NCI-H748 (cell line): ENCODE data around the gene ACTL7B.
A peak's percentile ranks its signal among the peaks of the same experiment; 100 is the strongest.

ENCODE experiments used
- DNase-seq: peaks from one replicate; lab custom pipeline; 2025; ENCODE audit not compliant: unreplicated experiment; lab: John Stamatoyannopoulos, UW

Gene ACTL7B

DNA sequence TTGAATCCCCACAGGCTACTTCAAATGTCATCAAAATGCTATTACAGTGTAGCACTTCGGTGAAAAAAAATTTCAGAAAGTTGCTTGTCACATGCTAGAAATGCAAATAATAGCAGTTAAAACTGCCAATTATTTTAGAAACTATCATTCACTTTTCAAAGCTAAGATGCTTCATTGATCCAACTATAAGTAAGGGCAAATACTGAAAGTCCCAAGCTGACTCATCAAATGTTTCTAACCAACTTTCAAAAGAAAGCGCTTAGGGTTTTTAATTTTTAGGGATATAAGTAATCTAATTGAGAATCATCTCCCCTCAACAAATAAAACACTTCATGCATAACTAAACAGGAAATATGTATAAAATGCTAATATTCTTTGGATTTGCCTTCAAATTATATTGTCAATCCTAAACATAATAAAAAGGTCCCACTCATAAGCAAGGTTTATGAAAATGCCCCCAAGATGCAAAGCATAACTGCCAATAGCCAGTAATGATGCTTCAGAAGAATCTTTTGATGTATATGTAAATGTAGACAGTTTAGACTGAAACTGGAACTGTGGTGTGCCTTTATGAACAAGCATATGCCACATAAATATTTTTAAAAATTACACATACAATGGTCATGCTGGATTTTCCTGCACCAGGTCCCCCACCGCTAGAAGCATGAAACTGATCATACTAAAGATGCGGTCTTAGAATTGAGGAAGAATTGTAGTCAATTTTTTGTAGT lies 18.4 kb upstream of the ACTL7B start:
- no peak for DNase-seq

DNA sequence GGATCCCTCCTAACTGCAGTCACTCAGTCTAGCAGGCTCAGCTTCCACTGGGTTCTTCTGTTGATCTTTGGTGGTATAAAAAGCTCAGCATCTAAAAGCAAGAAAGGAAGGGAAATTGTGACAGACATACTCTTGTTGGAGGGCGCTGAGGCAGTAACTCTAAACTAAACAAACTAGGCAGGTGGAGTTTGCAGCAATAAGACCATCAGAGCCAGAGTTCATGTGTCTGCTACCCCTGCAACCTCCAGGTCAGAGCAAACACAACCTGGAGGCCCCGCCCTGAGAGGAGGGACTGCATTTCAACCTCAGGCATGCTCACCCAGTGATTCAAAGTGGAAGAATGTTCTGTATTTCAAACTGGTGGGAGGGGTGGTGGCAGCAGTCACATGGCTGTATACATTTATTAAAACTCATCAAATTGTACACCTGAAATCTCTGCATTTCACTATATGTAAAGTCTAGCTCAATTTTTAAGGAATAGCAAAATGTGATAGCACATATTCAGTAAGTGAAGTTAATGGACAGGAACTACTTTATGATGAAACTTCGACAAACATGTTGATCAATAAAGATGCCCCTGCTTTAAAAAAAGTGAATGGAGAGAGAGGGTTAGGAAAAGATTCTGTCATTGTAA lies 13.4 kb upstream of the ACTL7B start:
- no peak for DNase-seq

DNA sequence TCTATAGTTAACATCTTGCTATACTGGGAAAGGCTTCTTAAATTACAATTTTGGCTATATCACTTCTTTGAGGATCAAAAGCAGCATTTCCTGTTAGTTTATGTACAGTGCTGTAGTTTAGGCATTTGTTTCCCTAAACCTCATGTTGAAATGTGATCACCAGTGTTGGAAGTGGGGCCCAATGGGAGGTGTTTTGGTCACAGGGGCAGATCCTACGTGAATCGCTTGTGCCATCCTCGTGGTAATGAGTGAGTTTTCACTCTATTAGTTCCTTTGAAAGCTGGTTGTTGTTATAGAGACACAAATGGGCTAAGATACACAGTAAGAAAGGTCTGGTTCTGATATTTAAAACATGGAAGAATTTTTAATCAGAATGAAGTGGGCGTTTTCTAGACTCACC lies 12.0 kb upstream of the ACTL7B start:
- no peak for DNase-seq

DNA sequence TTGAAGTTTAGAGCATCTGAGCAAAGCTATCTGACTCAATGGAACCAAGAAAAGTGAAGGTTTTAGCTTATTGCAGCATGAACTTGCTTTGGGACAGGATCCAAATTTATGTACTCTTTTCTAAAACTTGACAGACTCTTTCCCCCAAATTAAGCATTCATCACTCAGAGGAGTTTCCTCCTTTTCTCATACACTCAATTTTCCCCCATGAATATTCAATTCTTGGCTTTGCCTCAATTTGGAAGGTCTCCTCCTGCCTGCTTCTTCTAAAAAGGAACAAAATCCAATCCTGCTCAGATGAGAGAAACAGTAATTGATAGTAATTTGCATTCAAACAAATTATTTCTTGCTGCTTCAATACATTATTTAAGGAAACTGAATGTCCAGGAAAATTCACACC lies 11.3 kb upstream of the ACTL7B start:
- no peak for DNase-seq

DNA sequence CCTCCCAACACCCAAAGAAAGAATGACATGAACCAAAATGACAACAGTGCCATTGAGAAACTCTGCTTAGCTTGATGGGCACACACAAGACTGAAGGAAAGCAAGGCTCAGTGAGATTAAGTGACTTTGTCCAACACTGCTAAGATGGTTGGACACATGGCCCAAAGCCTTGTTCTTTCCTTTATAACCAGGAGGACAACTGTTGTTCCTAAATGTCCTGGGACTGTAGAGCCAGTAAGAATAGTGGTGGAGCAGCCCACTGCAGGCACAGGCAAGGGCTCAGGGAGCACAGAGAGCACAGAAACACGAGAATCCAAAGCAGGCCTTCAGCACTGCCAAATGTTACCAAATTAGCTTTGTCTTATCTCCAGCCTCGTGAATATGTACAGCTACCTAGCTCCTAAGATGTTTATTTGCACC lies 10.2 kb upstream of the ACTL7B start:
- no peak for DNase-seq

DNA sequence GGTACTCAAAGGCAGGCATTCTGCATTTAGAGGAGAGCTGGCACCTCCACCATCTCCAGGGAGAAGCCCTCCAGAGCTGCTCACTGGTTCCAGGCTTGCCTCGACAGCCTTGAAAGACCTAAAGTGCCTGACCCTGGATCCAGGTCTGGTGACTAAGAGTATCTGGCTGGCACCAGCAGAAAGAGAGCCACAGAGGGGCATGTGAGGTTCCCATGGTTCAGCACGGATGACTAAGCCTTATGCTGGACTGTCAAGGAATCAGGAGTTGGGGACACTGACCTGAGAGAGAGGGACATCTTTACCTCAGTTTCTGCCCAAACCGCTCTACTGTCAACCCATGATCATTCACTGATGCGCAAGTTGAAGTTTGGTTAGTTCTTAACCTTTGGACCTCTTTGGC lies 9.3 kb upstream of the ACTL7B start:
- no peak for DNase-seq

DNA sequence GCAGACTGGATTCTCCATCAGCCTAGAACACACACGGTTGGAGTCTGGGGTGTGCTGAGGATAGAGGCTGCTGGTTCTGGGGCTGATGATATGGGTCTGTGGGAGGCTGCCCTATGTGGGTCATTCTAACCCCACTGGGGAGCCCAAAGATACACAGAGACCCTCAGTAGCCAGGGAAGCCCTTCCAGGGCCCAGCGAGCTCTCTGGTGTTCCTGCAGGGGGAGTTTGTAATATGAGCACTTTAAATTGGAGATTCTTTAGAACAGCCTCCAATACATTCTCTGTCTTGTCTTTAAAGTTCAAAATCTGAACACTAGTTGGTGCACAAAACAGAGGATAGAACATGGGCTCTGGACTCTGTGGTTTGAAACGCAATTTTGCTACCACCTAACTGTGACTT lies 8.7 kb upstream of the ACTL7B start:
- no peak for DNase-seq

DNA sequence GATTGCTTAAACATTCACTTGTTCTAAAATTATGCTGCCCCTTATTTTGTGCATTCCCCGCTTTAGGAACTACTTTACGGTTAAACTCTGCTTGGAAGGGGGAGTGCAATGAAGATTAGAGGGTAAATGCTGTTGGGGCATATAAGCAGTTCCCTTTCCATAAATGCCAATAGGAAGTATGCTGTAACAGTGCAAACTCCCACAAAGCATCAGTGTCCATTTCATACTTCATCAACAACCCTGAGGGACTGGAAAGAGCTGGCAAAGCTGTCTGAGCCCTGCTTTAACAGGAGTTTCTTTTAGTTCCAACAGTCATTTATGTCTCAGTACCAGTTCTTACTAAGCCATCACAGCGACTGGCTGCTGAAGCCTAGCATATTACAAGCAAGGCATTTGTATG lies 8.1 kb upstream of the ACTL7B start:
- no peak for DNase-seq

DNA sequence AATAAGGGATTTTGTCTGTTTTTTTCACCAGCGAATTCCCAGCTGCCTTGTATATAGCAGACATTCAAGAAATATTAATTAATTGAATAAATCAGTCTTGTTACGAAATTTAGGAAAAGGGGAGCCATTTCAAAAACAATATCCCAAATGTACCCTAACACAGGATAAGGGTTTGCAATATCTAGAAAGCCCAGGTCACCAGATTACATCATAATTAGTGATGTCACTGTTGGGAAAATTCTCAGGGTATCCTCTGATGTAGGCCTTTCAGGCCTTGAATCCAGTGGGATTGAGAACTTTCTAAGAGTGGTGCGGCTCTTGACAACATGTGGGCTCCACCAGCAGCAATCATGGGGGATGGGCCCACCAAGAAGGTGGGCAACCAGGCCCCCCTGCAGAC lies 6.2 kb upstream of the ACTL7B start, which contains the start of gene ACTL7A:
Gene ACTL7A (plus strand): TSS at position 270 of the 400 bp plus-strand sequence. CDS start 57 bp downstream, at position 327.
- DNase-seq = no peak

DNA sequence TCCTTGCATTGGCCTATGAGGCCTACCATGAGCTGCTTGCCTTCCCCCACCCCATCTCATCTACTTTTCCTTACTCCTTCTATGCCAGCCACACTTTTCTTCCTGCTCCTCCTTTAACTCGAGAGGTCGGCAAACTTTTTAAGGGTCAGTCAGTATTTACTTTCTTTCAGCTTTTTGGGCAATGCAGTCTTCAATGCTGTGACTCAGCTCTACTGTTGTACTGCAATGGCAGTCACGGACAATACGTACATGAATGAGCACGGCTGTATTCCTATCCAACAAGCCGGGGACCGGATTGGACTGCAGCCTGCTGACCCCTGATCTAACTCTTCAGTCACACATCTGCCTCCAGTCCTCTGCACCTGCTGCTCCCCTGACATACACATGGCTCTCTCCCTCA lies 5.7 kb upstream of the ACTL7B start:
- DNase-seq = peak; percentile 21

DNA sequence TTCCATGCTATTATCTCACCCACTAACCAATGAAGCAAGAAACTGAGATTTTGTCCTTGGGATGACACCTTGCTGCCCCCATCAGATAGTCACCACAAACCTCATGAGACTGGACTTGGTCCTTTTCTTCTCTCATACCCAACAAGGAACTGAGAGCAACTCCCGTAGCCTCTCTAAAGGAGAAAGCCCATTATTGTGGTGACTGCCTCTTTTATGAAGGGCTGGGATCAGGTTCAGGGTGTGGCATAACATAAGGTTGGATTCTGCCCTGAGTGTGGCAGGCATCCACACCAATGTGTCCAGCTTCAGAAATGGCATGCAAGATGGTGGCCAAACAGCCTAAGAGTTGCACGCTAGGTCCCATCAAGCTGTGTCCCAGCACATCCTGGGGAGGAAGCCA lies 5.0 kb upstream of the ACTL7B start:
- peak; percentile 46 for DNase-seq

DNA sequence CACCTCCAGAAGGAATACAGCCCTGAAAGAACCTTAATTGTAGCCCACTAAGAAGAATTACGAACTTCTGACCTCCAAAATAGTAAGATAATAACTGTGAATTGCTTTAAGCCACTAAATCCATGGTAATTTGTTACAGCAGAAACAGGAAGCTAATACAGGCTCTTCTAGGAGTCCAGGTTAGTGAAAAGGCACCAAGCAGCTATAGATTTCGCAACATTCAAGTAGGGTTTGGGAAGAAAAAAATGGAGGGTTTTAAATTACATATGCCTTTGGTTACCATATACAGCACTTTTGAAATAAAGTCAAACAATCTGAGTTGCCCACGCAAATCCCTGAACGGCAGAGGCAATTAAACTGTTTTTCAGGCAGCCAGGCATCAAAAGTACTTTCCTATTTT lies 4.6 kb upstream of the ACTL7B start:
- no peak for DNase-seq

DNA sequence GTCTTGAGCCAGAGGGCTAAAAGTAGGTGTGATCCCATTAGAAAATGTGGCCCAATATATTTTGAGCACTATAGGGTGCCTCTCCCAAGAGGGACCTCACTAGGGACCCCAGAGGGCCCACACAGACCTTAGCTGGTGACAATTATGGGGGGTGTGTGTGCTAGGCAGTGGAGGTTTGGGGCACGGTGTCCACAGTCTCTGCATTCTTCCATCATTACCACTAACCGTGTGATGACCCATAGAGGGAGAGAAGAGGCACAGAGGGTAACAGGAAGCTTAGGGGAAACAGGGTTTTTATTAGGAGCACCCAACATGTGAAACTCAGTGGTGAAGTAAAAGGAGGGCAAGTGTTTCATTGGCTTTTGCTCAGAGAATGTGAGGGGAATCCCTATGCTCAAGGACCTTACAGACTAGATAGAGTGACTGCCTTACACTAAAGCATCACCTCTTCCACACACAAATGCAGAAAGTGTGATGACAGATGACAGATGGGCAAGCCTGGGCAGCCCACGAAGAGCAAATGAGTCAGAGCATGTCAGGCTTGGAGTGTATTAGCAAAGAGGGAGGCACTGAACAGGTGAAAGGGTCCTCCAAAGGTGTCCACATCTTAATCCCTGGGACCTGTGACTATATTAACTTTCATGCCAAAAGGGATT lies 3.8 kb upstream of the ACTL7B start:
- no peak for DNase-seq

DNA sequence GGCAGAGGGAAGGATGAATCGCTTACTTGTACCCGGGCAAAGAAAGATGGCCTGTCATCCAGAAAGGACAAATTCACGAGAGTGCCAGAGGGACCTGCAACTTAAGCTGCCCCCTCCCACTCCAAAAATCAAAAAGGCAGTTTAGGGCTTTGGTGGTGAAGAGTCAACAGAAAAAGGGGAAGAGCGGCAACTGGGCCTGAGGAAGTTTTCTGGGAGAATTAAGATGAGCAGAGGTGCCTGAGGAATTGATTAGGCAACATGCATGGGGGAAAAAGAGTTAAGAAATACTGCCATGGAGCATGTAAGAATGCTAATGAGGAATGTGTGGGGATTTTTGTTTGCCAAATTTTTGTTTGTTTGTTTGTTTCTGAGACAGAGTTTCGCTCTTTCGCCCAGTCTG lies 1.8 kb upstream of the ACTL7B start:
- DNase-seq = no peak

DNA sequence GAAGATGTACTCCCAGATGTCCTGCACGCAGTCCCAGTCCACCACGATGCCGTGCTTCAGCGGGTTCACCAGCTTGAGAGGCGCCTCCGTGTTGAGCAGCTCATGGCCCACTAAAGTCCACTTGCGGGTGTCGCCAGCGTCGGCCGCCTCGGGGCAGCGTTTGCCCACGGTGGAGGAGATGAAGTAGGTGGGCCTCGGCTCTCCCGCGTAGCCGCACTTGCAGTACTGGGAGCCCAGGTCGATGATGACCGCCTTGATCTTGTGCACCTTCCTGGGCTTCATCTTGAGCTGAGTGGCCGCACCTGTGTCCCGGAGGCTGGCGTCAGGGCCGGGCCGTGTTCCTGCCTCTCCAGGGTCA lies 278 bp downstream of the ACTL7B start:
- no peak for DNase-seq

DNA sequence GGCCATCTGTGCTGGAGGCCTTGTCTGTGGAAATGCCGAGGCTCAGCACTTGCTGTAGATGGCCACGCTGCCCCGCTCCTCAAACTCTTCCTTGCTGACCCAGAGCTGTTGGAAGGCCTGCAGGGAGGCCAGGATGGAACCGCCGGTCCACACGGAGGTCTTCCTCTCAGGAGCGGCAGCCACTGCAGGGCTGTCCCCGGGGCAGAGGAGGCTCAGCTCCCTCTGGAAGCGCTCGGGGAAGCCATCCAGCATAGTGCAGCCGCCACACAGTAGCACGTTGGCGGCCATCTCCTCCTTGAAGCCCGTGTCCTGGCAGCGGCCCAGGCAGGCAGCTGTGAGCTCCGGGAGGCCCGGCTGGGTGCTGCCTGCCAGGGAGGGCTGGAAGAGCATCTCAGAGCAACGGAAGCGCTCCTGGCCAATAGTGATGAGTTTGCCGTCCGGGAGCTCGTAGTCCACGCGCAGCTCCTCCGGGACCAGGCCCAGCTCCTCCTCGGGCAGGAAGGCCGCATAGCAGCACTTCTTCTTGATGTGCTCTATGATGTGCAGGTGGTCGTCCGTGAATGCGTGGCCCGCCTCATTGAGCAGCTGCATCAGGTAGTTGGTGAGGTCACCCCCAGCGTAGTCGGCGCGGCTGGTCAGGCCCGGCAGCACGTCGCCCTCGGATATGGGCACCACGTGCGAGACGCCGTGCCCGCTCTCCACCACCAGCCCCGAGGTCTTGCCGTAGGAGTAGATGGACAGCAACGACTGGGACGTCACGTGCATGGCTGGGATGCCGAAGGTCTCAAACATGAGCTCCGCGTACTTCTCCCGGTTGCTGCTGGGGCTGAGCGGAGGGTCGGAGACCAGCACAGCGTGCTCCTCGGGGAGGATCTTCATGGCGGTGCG lies 901 bp downstream of the ACTL7B start:
- no peak for DNase-seq

DNA sequence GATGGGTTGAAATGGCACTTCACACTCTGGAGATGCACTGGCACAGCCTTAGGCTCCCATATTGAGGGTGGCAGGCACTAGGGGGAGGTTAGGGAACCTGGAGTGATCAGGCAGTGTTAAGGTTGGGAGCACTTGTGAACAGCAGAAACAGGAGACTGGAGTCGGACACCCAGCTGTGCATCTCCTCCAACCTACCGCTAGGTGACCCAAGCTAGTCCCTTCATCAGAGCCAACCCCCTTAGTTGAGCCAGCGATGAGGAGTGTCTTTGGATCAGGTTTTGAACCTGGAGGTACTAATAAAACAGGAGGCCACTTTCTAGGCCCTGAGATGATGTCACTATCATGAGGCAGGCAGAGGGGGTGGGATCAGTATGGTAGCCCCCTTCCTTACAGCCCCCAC lies 1.7 kb downstream of the ACTL7B start:
- no peak for DNase-seq

DNA sequence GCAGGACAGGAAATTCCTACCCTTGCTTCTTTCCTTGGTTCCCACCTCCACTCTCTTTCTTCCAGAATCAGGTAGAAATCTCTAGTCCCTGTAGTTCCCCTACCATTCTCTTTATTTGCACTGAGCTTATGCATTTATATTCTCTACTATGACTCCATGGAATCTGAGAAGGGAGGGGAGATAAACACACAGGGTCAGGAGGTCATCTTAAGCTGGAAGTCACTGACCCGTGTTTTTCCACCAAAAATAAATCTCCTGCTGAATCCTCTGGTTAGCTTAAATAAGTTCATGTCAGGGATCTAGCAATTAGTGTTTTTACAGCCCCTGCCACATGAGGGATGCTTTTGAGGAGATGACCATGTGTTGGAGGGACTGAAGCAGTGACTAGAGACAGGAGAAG lies 3.7 kb downstream of the ACTL7B start:
- no peak for DNase-seq

DNA sequence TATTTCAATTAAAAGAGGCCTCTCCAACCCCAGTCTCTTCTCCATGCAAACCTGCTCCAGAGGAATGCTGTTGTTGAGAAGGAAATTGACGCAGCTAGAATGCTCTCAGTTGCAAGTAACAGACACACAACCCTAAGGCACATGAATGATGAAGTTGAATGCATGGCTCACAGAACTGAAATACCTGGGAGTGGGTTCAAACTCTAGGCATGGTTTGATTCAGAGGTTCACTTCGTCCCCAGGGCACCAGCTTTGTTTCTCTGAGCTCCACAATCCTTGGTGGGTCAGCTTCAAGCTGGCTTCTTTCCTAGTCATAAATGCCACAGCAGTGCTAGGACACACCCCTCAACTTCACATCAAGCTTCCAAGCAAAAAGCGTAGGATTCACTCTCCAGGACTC lies 4.6 kb downstream of the ACTL7B start:
- no peak for DNase-seq

DNA sequence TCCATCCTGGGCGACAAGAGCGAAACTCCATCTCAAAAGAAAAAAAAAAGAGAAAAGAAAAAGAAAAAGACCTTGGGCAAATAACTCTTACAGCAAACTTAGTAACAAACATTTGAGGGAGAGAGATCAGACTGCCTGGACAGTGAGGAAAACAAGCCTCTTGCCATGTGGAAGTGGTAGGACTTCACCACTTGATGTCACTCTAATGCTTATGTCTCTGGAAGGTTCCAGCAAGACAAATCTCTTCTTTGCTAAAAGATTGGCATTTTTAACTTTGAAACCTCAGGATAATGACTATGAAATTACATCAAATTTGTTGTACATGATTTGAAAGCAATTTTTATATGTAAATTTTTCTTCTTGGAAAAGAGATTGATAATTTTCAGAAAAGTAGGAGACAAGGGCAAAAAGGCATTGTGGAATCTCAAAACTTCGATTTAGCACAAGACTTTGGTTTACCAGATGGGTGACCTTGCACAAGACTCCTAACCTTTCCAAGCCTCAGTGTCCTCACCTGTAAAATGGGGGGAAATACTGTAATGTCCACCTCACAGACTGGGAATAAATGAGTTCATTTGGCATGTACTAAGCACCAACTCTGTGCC lies 5.4 kb downstream of the ACTL7B start:
- peak; percentile 36 for DNase-seq

DNA sequence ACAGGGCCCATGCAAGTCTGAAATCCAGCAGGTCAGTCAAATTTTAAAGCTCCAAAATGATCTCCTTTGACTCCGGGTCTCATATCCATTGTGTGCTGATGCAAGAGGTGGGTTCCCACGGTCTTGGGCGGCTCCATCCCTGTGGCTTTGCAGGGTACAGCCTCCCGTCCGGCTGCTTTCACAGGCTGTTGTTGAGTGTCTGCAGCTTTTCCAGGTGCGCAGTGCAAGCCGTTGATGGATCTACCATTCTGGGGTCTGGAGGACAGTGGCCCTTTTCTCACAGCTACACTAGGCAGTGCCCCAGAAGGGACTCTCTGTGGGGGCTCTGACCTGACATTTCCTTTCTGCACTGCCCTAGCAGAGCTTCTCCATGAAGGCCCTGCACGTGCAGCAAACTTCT lies 7.5 kb downstream of the ACTL7B start:
- peak; percentile 89 for DNase-seq
